HEK293 (cell line): Measurements from ENCODE around the gene FOXO3.

Experiments
- CTCF ChIA-PET: fragments of 350-600 bp; formaldehyde crosslinking; extraction: SDS; loops from one replicate; lab custom pipeline; 2021; ENCODE audit warnings: antibody characterized with exemption; lab: Yijun Ruan, JAX
- POLR2A ChIA-PET: fragments of 300-600 bp; formaldehyde crosslinking; extraction: SDS; loops from one replicate; lab custom pipeline; 2020; ENCODE audit warnings: antibody characterized with exemption, inconsistent platforms; lab: Yijun Ruan, JAX
- H3K27ac ChIP-seq: fragments of 200-500 bp; sonication (Bioruptor generic); 2 replicates; pipeline ENCODE4 v1.5.1; 2014; ENCODE audit warnings: low read depth, low read length, control low read depth, inconsistent platforms; ENCODE audit errors: extremely low read depth
- H3K36me3 ChIP-seq, 2 experiments: fragments of 200-500 bp in 1 of 2; sonication (Bioruptor generic) in 1 of 2; 1 replicate in 1 of 2; 2 replicates in 1 of 2; pipeline ENCODE4 v1.5.1; 2014 to 2017; ENCODE audit warnings: inconsistent platforms in 2 of 2, low read length in 2 of 2; ENCODE audit not compliant: control insufficient read depth in 2 of 2, insufficient read depth in 1 of 2
- H3K4me1 ChIP-seq: fragments of 200-500 bp; sonication (Bioruptor generic); 2 replicates; pipeline ENCODE4 v1.5.1; 2014; ENCODE audit warnings: mild to moderate bottlenecking, low read length, inconsistent platforms; ENCODE audit not compliant: control insufficient read depth, insufficient read depth
- H3K4me3 ChIP-seq: 2 replicates; pipeline ENCODE4 v1.5.1; 2011; ENCODE audit warnings: low read depth, mild to moderate bottlenecking, control low read depth, low read length, moderate library complexity
- H3K9me3 ChIP-seq: fragments of 200-500 bp; sonication (Bioruptor generic); 2 replicates; pipeline ENCODE4 v1.5.1; 2014; ENCODE audit warnings: low read depth, low read length, inconsistent platforms; ENCODE audit not compliant: control insufficient read depth, insufficient read depth
- OSR2 ChIP-seq: fragments of 450-650 bp; formaldehyde crosslinking; IDR thresholded peaks from 2 replicates; pipeline ENCODE4 v1.5.1; 2016; ENCODE audit warnings: missing biosample characterization, missing genetic modification characterization
- PATZ1 ChIP-seq: fragments of 450-650 bp; formaldehyde crosslinking; IDR thresholded peaks from 2 replicates; pipeline ENCODE4 v1.5.1; 2016; ENCODE audit warnings: missing biosample characterization, missing genetic modification characterization
- PRDM2 ChIP-seq: fragments of 450-650 bp; formaldehyde crosslinking; IDR thresholded peaks from 2 replicates; pipeline ENCODE4 v1.5.1; 2016; ENCODE audit warnings: missing biosample characterization, missing genetic modification characterization, borderline replicate concordance
- SCRT2 ChIP-seq: fragments of 450-650 bp; formaldehyde crosslinking; IDR thresholded peaks from 2 replicates; pipeline ENCODE4 v1.5.1; 2016; ENCODE audit warnings: missing biosample characterization, missing genetic modification characterization
- ZBTB11 ChIP-seq: fragments of 450-650 bp; formaldehyde crosslinking; conservative IDR thresholded peaks from 2 replicates; pipeline ENCODE4 v1.5.1; 2016; ENCODE audit warnings: low read depth, missing biosample characterization, missing genetic modification characterization
- ZNF121 ChIP-seq: fragments of 450-650 bp; formaldehyde crosslinking; IDR thresholded peaks from 2 replicates; pipeline ENCODE4 v1.5.1; 2016; ENCODE audit warnings: missing biosample characterization, missing genetic modification characterization
- ZNF239 ChIP-seq: fragments of 450-650 bp; formaldehyde crosslinking; IDR thresholded peaks from 2 replicates; pipeline ENCODE4 v1.5.1; 2016; ENCODE audit warnings: missing biosample characterization, missing genetic modification characterization
- ZNF324 ChIP-seq: fragments of 450-650 bp; formaldehyde crosslinking; IDR thresholded peaks from 2 replicates; pipeline ENCODE4 v1.5.1; 2016; ENCODE audit warnings: missing biosample characterization, missing genetic modification characterization
- ZNF350 ChIP-seq: fragments of 450-650 bp; formaldehyde crosslinking; IDR thresholded peaks from 2 replicates; pipeline ENCODE4 v1.5.0; 2017; ENCODE audit warnings: missing biosample characterization, mild to moderate bottlenecking, missing genetic modification characterization
- ZNF391 ChIP-seq: fragments of 450-650 bp; formaldehyde crosslinking; IDR thresholded peaks from 2 replicates; pipeline ENCODE4 v1.5.1; 2016; ENCODE audit warnings: low read depth, missing biosample characterization, missing genetic modification characterization, borderline replicate concordance
- ZNF558 ChIP-seq: fragments of 450-650 bp; formaldehyde crosslinking; IDR thresholded peaks from 2 replicates; pipeline ENCODE4 v1.5.1; 2016; ENCODE audit warnings: missing biosample characterization, missing genetic modification characterization
- ZNF707 ChIP-seq: fragments of 450-650 bp; formaldehyde crosslinking; IDR thresholded peaks from 2 replicates; pipeline ENCODE4 v1.5.1; 2016; ENCODE audit warnings: missing biosample characterization, missing genetic modification characterization
- ZNF76 ChIP-seq: fragments of 450-650 bp; formaldehyde crosslinking; IDR thresholded peaks from 2 replicates; pipeline ENCODE4; 2016; ENCODE audit warnings: low read depth, missing biosample characterization, missing genetic modification characterization, borderline replicate concordance
- ZNF777 ChIP-seq: fragments of 450-650 bp; formaldehyde crosslinking; IDR thresholded peaks from 2 replicates; pipeline ENCODE4 v1.5.1; 2017; ENCODE audit warnings: missing biosample characterization, missing genetic modification characterization, borderline replicate concordance
- ZNF792 ChIP-seq: fragments of 450-650 bp; formaldehyde crosslinking; IDR thresholded peaks from 2 replicates; pipeline ENCODE4 v1.5.1; 2016; ENCODE audit warnings: missing biosample characterization, missing genetic modification characterization
- ZSCAN18 ChIP-seq: fragments of 450-650 bp; formaldehyde crosslinking; IDR thresholded peaks from 2 replicates; pipeline ENCODE4 v1.5.1; 2016; ENCODE audit warnings: missing biosample characterization, missing genetic modification characterization

FOXO3 gene

GRCh38 chr6:108689272-108690161 lies 128.8 kb downstream of the FOXO3 start (continued):
- TF ChIP-seq PRDM2 (tag by site-specific recombination) (no peak), OSR2 (tag by site-specific recombination) (peak; percentile 15; the same call in 1 of the 2 replicates)
- TF ChIP-seq, all 188 proteins: peak for 3

GRCh38 chr6:108690326-108691049 lies 129.8 kb downstream of the FOXO3 start:
- Histone ChIP-seq H3K36me3 (peaks cover 0 to 6% of the 10 kb centered on the region in 2 experiments; a peak in 1 of 3 replicates), H3K27ac (no peak overlapping the region), H3K4me3 (no peak overlapping the region), H3K9me3 (no peaks in the 10 kb centered on the region), H3K4me1 (no peaks in the 10 kb centered on the region)
- POLR2A ChIA-PET = no interaction called here
- CTCF ChIA-PET = interaction anchor here (0.6 to 0.7 kb wide), 3 partner anchors 85 to 383 kb away, joined by 3 read pairs; no protein-coding TSS in a partner anchor
- TF ChIP-seq SCRT2 (tag by site-specific recombination) = 0 out of 2 replicates have a peak, but pooled peaks have one; percentile 28
- no peak for TF ChIP-seq ZNF239
- no peak for TF ChIP-seq ZNF324 (tag by site-specific recombination)
- TF ChIP-seq, all 188 proteins: peak for 1

- H3K9me3 ChIP-seq = no peaks in the 10 kb centered on the region
- H3K4me1 ChIP-seq = no peaks in the 10 kb centered on the region
- peaks cover 0 to 3% of the 10 kb centered on the region in 2 experiments; a peak in 1 of 3 replicates for H3K36me3 ChIP-seq
- ChIA-PET CTCF (no interaction called here), POLR2A (no interaction called here)
- no peak overlapping the region for H3K27ac ChIP-seq
- no peak overlapping the region for H3K4me3 ChIP-seq
- TF ChIP-seq ZBTB11 (tag by site-specific recombination) (no peak), ZNF121 (tag by site-specific recombination) (no peak), ZNF558 (no peak), PATZ1 (no peak), ZNF792 (no peak), ZNF777 (tag by site-specific recombination) (no peak), ZNF707 (tag by site-specific recombination) (no peak), ZNF350 (tag by site-specific recombination) (no peak), ZNF76 (no peak), ZSCAN18 (tag by site-specific recombination) (no peak), ZNF391 (tag by site-specific recombination) (no peak)
Observed at GRCh38 chr6:108693430-108694154, 132.9 kb downstream of the FOXO3 start.
